ENCODE results near the gene KIF3B. TPM values are rescaled to one million over a fixed set of nuclear protein-coding genes. Genes with fewer than 3 reads are reported as not detected.

Gene KIF3B
- total RNA-seq, 1 experiment from 2014 or later = 52.3 TPM

- H3K79me2 ChIP-seq (ENCODE audit: low read depth) = peaks cover 38% of the 10 kb centered on the region
- ChIA-PET CTCF (interaction anchor here (0.7 kb wide), 1 partner anchor 87 kb away, joined by 5 read pairs; no protein-coding TSS in a partner anchor), POLR2A (ENCODE audit: unreplicated experiment) (interaction anchor here (0.6 to 0.7 kb wide), 2 partner anchors 67 to 224 kb away, joined by 6 to 10 read pairs; no protein-coding TSS in a partner anchor)
- H3K9me2 ChIP-seq (ENCODE audit: insufficient read depth) = no peaks in the 10 kb centered on the region
- H3K4me3 ChIP-seq = peak overlapping the region; percentile 73
- H3K27me3 ChIP-seq (ENCODE audit: insufficient read depth, low read depth) = no peaks in the 10 kb centered on the region
- TF ChIP-seq CTCF (conservative IDR thresholded peaks at IDR 0.05) (no peak), EZH2 (IDR thresholded peaks at IDR 0.05; ENCODE audit: low read depth) (no peak)
- H2AFZ ChIP-seq = peak overlapping the region; percentile 82
- peaks cover 34% of the 10 kb centered on the region for H3F3A ChIP-seq (ENCODE audit: insufficient read depth, low read depth)
- DNase-seq = peak in 1 of 2 experiments; percentile 40
- no peaks in the 10 kb centered on the region for H3K9me3 ChIP-seq (ENCODE audit: insufficient read depth, low read depth)
- TSS peak; percentile 88 for BruUV-seq (replicated peaks)
- 0 out of 2 replicates have a peak, but pooled peaks cover 4% of the 10 kb centered on the region for H3K36me3 ChIP-seq (ENCODE audit: low read depth)
- peaks cover 36% of the 10 kb centered on the region for H4K20me1 ChIP-seq (ENCODE audit: insufficient read depth)
- H3K4me2 ChIP-seq = peak overlapping the region; percentile 81
- peaks cover 49% of the 10 kb centered on the region for H3K4me1 ChIP-seq (replicated peaks; ENCODE audit: insufficient read depth)
- H3K27ac ChIP-seq = peak overlapping the region; percentile 72
- intact Hi-C loops (cut with micrococcal nuclease; ENCODE audit: unreplicated experiment) = loop anchor here (2.0 to 5.0 kb wide), 3 partner anchors 23 to 295 kb away; partner anchors contain the start of gene KIF3B
Measured at GRCh38 chr20:32357375-32357868, 80.0 kb downstream of the KIF3B start.

GRCh38 chr20:32357869-32358631 lies 80.6 kb downstream of the KIF3B start, which contains the start of gene ASXL1:
Gene ASXL1 (plus strand): TSS chr20:32358331. CDS start chr20:32358776, 445 bp downstream.
- Histone ChIP-seq H3K27me3 (ENCODE audit: insufficient read depth, low read depth) (no peaks in the 10 kb centered on the region), H4K20me1 (ENCODE audit: insufficient read depth) (peaks cover 42% of the 10 kb centered on the region), H3K9me3 (ENCODE audit: insufficient read depth, low read depth) (no peaks in the 10 kb centered on the region), H3K27ac (peak within 1 kb of the TSS; percentile 72), H3K36me3 (ENCODE audit: low read depth) (0 out of 2 replicates have a peak, but pooled peaks cover 4% of the 10 kb centered on the region), H3K9me2 (ENCODE audit: insufficient read depth) (no peaks in the 10 kb centered on the region), H2AFZ (peak within 1 kb of the TSS; percentile 85), H3F3A (ENCODE audit: insufficient read depth, low read depth) (peaks cover 34% of the 10 kb centered on the region), H3K4me1 (replicated peaks; ENCODE audit: insufficient read depth) (peaks cover 49% of the 10 kb centered on the region), H3K79me2 (ENCODE audit: low read depth) (peaks cover 44% of the 10 kb centered on the region), H3K4me2 (peak within 1 kb of the TSS; percentile 90), H3K4me3 (peak within 1 kb of the TSS; percentile 78)
- POLR2A ChIA-PET (ENCODE audit: unreplicated experiment) = interaction anchor here (0.6 to 0.7 kb wide), 2 partner anchors 67 to 224 kb away, joined by 6 to 10 read pairs; no protein-coding TSS in a partner anchor
- intact Hi-C loops (cut with micrococcal nuclease; ENCODE audit: unreplicated experiment) = loop anchor here (2.0 to 5.0 kb wide), 6 partner anchors 23 to 294 kb away; partner anchors contain the start of genes KIF3B, PLAGL2 and POFUT1
- CTCF ChIA-PET = interaction anchor here (0.7 kb wide), 1 partner anchor 86 kb away, joined by 5 read pairs; no protein-coding TSS in a partner anchor
- TF ChIP-seq CTCF (conservative IDR thresholded peaks at IDR 0.05) (no peak), EZH2 (IDR thresholded peaks at IDR 0.05; ENCODE audit: low read depth) (no peak)
- BruUV-seq (replicated peaks) = no TSS peak
- peak; percentile 86 to 99 for DNase-seq

GRCh38 chr20:32358632-32358882 lies 81.1 kb downstream of the KIF3B start:
- Histone ChIP-seq H3K4me3 (peak overlapping the region; percentile 78), H3K9me2 (ENCODE audit: insufficient read depth) (no peaks in the 10 kb centered on the region), H3K79me2 (ENCODE audit: low read depth) (peaks cover 49% of the 10 kb centered on the region), H3K27me3 (ENCODE audit: insufficient read depth, low read depth) (no peaks in the 10 kb centered on the region), H3K27ac (peak overlapping the region; percentile 36; the same call in 1 of the 2 replicates), H2AFZ (no peak overlapping the region), H3K4me2 (peak overlapping the region; percentile 90; the same call in 1 of the 2 replicates), H3K9me3 (ENCODE audit: insufficient read depth, low read depth) (no peaks in the 10 kb centered on the region), H3K36me3 (ENCODE audit: low read depth) (0 out of 2 replicates have a peak, but pooled peaks cover 4% of the 10 kb centered on the region), H3K4me1 (replicated peaks; ENCODE audit: insufficient read depth) (peaks cover 49% of the 10 kb centered on the region), H4K20me1 (ENCODE audit: insufficient read depth) (peaks cover 47% of the 10 kb centered on the region), H3F3A (ENCODE audit: insufficient read depth, low read depth) (peaks cover 34% of the 10 kb centered on the region)
- ChIA-PET CTCF (interaction anchor here (0.7 kb wide), 2 partner anchors 16 to 121 kb away, joined by 3 to 9 read pairs; no protein-coding TSS in a partner anchor), POLR2A (ENCODE audit: unreplicated experiment) (interaction anchor here (0.5 kb wide), 1 partner anchor 16 kb away, joined by 5 read pairs; no protein-coding TSS in a partner anchor)
- BruUV-seq (replicated peaks) = no TSS peak
- no peak for TF ChIP-seq EZH2 (IDR thresholded peaks at IDR 0.05; ENCODE audit: low read depth)
- no peak for TF ChIP-seq CTCF (conservative IDR thresholded peaks at IDR 0.05)
- DNase-seq = no peak
- intact Hi-C loops (cut with micrococcal nuclease; ENCODE audit: unreplicated experiment) = loop anchor here (2.0 to 5.0 kb wide), 5 partner anchors 32 to 294 kb away; partner anchors contain the start of genes KIF3B, PLAGL2 and POFUT1
